ENCODE results near the gene OR2D2.
A peak's percentile ranks its signal among the peaks of the same experiment; 100 is the strongest.
"Not testable (repeated sequence)": the region's sequence is repeated elsewhere in the genome, so short reads cannot be mapped to it uniquely, and the experiment has no call there.

The OR2D2 gene, protein sequence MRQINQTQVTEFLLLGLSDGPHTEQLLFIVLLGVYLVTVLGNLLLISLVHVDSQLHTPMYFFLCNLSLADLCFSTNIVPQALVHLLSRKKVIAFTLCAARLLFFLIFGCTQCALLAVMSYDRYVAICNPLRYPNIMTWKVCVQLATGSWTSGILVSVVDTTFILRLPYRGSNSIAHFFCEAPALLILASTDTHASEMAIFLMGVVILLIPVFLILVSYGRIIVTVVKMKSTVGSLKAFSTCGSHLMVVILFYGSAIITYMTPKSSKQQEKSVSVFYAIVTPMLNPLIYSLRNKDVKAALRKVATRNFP

GRCh38 chr11:6892400-6892799, at the start of gene OR2D2:
OR2D2 (minus strand) TSS chr11:6892500; CDS start chr11:6892500, 0 bp downstream.
- no peak for DNase-seq

DNA sequence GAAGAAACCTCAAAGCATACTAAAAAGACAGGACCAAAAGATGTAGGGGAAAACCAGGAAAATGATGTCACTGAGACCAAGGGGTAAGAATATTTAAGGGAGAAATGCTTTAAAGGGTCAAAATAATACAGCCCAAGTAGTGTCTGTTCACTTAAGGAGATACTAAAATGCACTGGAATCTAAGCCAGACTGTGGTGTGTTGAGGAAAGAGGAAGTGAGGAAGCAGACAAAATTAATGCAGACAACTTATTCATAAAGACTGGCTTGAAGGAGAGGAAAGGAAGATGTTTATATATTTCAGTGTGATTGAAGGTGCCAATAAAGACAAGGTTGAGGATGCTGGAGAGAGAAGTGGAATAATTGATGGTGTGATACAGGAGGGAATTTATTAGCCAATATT, 49.7 kb upstream of the OR2D2 start:
- DNase-seq = no peak

DNA sequence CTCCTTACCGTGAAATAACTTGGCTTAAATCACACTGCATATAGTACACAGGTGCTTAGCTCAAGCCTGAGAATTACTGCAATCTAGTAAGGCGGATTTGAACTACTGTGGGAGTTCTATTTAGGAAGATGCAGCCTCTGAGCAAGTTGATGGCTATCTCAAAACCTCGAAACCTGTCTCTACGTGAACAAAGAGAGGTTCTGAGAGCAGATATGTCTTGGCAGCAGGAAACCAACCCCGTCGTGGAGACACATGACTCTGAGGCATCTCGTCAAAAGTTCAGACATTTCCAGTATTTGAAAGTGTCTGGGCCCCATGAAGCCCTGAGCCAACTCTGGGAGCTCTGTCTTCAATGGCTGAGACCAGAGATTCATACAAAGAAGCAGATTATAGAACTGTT, 39.8 kb upstream of the OR2D2 start:
- no peak for DNase-seq

DNA sequence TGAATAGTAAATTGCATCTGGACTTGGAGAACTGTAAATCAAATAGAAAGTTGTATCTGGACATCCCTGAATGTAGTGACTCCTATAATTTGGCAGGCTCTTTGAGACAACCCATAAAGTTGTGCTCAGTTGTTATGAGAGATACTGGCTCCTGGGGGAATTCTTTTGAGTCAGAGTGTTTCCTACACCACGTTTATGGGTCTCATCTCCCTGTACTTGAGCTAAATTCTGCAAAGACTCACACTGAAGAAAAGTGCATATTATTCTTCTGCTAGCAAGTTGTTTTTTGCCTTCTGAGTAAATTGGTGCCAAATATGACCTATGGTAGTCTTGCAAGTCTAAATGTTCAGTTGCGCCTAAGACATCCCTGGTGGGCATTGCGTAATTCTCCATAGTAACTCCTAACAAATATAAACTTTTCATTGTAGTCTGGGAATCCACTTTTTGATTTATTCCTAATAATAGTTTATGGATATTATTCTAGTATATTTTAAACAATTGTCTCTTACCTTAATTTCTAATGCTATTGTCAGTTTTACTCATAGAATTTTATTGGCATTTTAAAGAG, 38.9 kb upstream of the OR2D2 start:
- no peak for DNase-seq

GRCh38 chr11:6928916-6929315, 36.6 kb upstream of the OR2D2 start:
- no peak for DNase-seq

- no peak for DNase-seq
Observed at GRCh38 chr11:6927030-6927617, 34.8 kb upstream of the OR2D2 start.

DNA sequence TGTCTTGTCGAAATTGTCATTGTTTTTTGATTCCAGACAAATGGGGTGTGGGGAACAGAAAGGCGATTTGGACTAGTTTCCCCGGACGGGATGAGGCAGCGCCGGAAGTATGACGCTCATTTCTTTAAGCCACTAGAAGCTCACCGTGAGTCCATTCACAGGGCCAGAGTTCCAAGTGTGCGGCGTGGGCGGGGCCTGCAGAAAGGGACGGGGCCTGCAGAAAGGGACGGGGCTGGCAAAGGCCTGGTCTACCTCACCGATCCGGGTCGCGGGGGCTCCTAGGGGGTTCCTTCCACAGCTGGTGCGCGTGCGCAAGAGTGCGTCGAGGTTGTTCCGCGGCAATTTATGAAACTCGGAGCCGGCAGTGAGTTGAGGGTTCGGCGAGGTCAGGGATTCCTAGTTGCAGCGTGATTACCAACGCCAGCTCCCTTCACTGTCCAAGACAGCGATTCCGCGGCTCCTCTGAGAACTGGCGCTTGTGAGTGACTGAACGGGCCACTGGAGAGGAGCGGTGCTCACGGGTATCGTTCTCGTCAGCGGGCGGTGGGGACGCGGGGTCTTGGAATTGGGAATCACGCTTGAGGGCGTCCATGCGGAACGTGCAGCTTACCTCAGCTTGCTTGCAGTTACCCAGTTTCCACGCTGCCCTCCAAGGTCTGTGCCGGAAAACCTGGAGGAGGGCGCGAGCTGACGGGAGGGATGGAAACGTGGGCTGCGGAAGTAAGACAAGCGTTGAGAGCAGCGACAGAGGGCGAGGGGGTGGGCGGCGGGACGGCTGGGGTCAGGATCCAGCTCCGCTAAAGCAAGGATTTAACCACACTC, 34.1 kb upstream of the OR2D2 start, which contains the start of gene ZNF215:
Gene ZNF215 (plus strand): TSS at position 219 of the 822 bp plus-strand sequence. CDS start 5,847 bp downstream, outside the sequence.
- DNase-seq = peak; percentile 88

DNA sequence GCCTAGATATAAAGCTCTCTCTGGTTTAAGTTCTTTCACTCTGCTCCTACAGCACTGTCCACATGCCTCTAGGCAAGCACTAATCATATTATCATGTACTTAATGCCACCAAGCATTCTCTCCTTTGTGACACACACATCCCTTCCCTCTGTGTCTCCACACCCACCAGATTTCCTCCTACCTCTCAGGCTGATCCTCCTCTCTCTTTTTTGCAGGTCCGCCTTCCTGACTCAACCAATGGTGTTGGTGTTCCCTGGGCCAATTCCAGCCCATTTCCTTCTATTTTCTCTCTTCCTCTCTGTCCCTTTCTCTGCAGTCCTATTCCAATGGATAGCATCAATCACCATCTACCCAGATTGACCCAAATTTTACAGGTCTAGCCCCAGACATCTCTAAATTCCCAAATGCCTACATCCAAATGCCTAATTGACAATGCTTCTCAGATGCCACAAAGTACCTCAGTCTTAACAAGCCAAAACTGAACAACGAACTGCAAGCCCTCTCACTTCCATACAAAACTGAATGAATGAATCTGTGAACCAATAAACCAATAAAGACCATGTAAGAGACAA, 33.4 kb upstream of the OR2D2 start:
- no peak for DNase-seq

GRCh38 chr11:6925007-6925577, 32.8 kb upstream of the OR2D2 start:
- DNase-seq = no peak

DNA sequence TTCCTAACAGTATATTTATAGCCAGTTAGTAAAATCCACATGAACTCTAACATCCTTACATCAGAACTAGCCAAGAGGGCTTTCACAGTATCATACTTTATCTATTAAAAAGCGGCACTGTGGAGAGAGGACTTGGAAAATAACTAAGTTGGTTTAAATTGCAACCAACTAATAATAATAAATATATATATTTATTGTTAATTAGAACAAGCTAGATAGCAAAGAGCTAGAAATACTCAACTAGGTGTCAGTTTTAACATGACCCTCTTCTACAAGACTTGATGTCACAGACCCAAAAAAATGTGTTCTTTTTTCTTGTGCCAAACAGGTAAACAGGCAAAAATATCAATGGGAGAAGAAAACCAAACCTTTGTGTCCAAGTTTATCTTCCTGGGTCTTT, 28.4 kb upstream of the OR2D2 start, which contains the start of gene OR2D3:
Gene OR2D3 (plus strand): TSS at position 301 of the 400 bp plus-strand sequence. CDS start 0 bp downstream, at position 301.
- no peak for DNase-seq

- no peak for DNase-seq
Observed at GRCh38 chr11:6919698-6920097, 27.4 kb upstream of the OR2D2 start.

DNA sequence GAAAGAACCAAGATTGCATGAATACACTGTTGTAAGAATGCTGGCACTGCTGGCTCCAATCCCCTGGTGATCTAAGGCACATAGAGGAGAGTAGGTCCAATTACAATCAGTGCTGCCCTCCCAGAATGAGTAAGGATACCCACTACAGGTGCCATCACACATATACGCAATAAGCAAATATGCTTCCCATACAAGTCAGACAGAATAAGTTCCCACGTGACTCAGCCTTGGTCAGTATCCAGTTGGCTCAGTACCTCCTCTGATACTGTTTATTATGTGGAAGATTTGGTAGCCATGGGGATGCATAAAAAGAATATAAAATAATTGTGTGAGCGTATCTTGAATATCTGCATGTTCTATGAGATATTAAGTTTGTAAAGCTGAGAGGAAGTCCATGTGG, 19.6 kb upstream of the OR2D2 start:
- no peak for DNase-seq

- no peak for DNase-seq
Observed at GRCh38 chr11:6911378-6911777, 19.1 kb upstream of the OR2D2 start.

DNA sequence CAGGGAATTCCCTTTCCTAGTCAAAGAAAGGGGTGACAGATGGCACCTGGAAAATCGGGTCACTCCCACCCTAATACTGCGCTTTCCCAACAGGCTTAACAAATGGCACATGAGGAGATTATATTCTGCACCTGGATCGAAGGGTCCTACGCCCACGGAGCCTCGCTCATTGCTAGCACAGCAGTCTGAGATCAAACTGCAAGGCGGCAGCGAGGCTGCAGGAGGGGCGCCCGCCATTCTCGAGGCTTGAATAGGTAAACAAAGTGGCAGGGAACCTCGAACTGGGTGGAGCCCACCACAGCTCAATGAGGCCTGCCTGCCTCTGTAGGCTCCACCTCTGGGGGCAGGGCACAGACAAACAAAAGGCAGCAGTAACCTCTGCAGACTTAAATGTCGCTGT, 12.5 kb upstream of the OR2D2 start:
- not testable (repeated sequence) for DNase-seq

GRCh38 chr11:6900327-6900999, 8.2 kb upstream of the OR2D2 start:
- no peak for DNase-seq

- DNase-seq = no peak
Observed at GRCh38 chr11:6898911-6899310, 6.6 kb upstream of the OR2D2 start.

- no peak for DNase-seq
Observed at GRCh38 chr11:6895010-6895409, 2.7 kb upstream of the OR2D2 start.

DNA sequence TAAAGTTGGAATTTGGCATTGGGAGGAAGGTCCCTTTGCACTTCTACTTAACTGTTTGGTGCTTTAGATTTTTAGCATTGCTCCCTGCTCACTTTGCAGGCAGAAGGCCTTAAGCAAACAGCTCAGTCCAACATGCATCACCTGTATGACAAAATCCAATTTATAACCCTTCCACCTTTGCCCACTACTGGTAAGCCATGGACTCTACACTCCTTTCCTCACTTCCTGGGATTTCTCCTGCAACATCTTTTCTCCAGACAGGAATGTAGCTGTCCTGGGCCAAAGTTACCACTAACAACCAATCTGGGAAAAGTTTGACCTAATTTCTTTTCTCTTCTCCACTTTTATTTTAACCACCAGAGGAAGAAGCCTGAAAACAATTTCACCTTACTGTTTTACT, 1.8 kb upstream of the OR2D2 start:
- DNase-seq = no peak

GRCh38 chr11:6889835-6890234, 2.5 kb downstream of the OR2D2 start:
- DNase-seq = no peak

DNA sequence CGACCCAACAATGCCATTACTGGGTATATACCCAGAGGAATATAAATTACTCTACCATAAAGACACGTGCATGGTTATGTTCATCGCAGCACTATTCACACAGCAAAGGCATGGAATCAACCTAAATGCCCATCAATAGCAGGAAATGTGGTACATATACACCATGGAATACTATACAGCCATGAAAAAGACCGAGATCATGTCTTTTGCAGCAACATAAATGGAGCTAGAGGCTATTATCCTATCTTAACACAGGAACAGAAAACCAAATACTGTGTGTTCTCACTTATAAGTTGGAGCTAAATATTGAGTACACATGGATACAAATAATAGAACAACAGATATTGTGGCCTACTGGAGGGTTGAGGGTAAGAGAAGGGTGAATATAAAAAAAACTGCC, 3.5 kb downstream of the OR2D2 start:
- DNase-seq = no peak

- not testable (repeated sequence) for DNase-seq
Observed at GRCh38 chr11:6887711-6888110, 4.6 kb downstream of the OR2D2 start.

DNA sequence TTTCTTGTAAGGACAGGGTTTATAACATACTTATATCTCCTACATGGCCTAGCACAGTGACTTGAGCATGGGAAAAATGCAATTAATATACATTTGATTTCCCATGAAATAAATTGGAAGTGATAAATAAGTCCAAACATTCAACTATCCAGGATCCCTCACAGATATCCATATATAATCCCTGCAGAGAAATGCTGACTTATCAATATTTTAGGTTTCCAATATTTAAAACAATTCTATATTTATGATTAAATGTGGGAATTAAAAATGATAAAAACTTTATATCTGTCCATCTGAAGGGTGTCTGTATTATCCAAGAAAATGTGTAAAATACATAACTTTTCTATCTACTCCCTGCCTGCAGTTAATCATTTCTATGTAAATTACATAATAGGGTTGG, 9.5 kb downstream of the OR2D2 start:
- DNase-seq = no peak
